Keratinocyte (primary cell): ENCODE measurements around the gene IFITM10. TPM values are rescaled to one million over a fixed set of nuclear protein-coding genes. Genes with fewer than 3 reads are reported as not detected.

Source experiments
- DNase-seq: peaks from one replicate; pipeline ENCODE4 v3.0.0-alpha.2; 2011; ENCODE audit warnings: low read depth, missing footprints, low spot score
- FAIRE-seq: peaks from 2 replicates; lab custom pipeline; 2011; peaks lifted over from hg19 to GRCh38; lab: Jason Lieb, UNC
- H2AFZ ChIP-seq: 2 replicates; pipeline ENCODE4 v1.6.0; 2012; ENCODE audit warnings: low read length, control low read depth, inconsistent platforms; ENCODE audit not compliant: control insufficient read depth
- H3K27ac ChIP-seq: 2 replicates; pipeline ENCODE4 v1.5.1; 2011; ENCODE audit warnings: low read length; ENCODE audit not compliant: control insufficient read depth, insufficient read depth
- H3K27me3 ChIP-seq: 3 replicates; pipeline ENCODE4 v1.6.0; 2011; ENCODE audit warnings: low read length; ENCODE audit not compliant: control insufficient read depth, insufficient read depth; ENCODE audit errors: extremely low read depth
- H3K36me3 ChIP-seq, 2 experiments: 2 replicates in 1 of 2; 3 replicates in 1 of 2; pipeline ENCODE4 v1.5.1; 2011; ENCODE audit warnings: low read length in 2 of 2, mild to moderate bottlenecking in 1 of 2; ENCODE audit not compliant: control insufficient read depth in 2 of 2, insufficient read depth in 2 of 2; ENCODE audit errors: extremely low read depth in 1 of 2
- H3K4me1 ChIP-seq: 3 replicates; pipeline ENCODE4 v1.5.1; 2011; ENCODE audit warnings: low read length; ENCODE audit not compliant: control insufficient read depth, insufficient read depth; ENCODE audit errors: extremely low read depth
- H3K4me2 ChIP-seq: 3 replicates; pipeline ENCODE4 v1.6.0; 2011; ENCODE audit warnings: low read depth, low read length; ENCODE audit not compliant: control insufficient read depth, insufficient read depth; ENCODE audit errors: extremely low read depth
- H3K4me3 ChIP-seq, 3 experiments: fragments of 200-600 bp in 1 of 3; sonication (generic) in 1 of 3; 2 replicates in 2 of 3; 3 replicates in 1 of 3; pipeline ENCODE4 v1.5.1; 2011 to 2016; ENCODE audit warnings: low read length in 3 of 3, mild to moderate bottlenecking in 3 of 3, control low read depth in 2 of 3, inconsistent platforms in 1 of 3, low read depth in 1 of 3, mixed read lengths in 1 of 3, mixed run types in 1 of 3, moderate library complexity in 1 of 3; ENCODE audit not compliant: control insufficient read depth in 2 of 3, insufficient read depth in 2 of 3; ENCODE audit errors: extremely low read depth in 1 of 3
- H3K79me2 ChIP-seq: 2 replicates; pipeline ENCODE4 v1.6.0; 2012; ENCODE audit warnings: low read length; ENCODE audit not compliant: control insufficient read depth, insufficient read depth
- H3K9ac ChIP-seq: 3 replicates; pipeline ENCODE4 v1.6.0; 2011; ENCODE audit warnings: low read length; ENCODE audit not compliant: control insufficient read depth, insufficient read depth; ENCODE audit errors: extremely low read depth
- H3K9me1 ChIP-seq: 3 replicates; pipeline ENCODE4 v1.6.0; 2011; ENCODE audit warnings: low read length; ENCODE audit not compliant: control insufficient read depth, insufficient read depth; ENCODE audit errors: extremely low read depth
- H3K9me3 ChIP-seq: 2 replicates; pipeline ENCODE4 v1.5.1; 2012; ENCODE audit warnings: low read depth, low read length; ENCODE audit not compliant: control insufficient read depth
- H4K20me1 ChIP-seq: 3 replicates; pipeline ENCODE4 v1.6.0; 2011; ENCODE audit warnings: low read length; ENCODE audit not compliant: control insufficient read depth, insufficient read depth; ENCODE audit errors: extremely low read depth
- EZH2 ChIP-seq: IDR thresholded peaks from one replicate; pipeline ENCODE4 v1.6.1; 2012; ENCODE audit warnings: inconsistent platforms, mild to moderate bottlenecking, low read length, moderate library complexity
- dilution Hi-C: fragments of 300-500 bp; cut with MboI; formaldehyde crosslinking; loops from one replicate; pipeline ENCODE4 v1.7.0; 2020; ENCODE audit warnings: low sequenced_read_pairs; ENCODE audit not compliant: extremely low pct_ligation_motif_present
- polyA plus RNA-seq, 5 experiments: library from polyadenylated mRNA; depleted of rRNA in 3 of 5; stranded (reverse) in 3 of 5; stranded (forward) in 1 of 5; unstranded in 1 of 5; fragments of >200 nt; gene quantifications; 1 replicate in 1 of 5; 2 replicates in 3 of 5; 3 replicates in 1 of 5; pipeline versions ENCODE4 v1.2.1 to v1.2.3, GENCODE V29; 2011 to 2012; ENCODE audit warnings: missing spikeins in 2 of 5, low read depth in 1 of 5, low replicate concordance in 1 of 5
- TF ChIP-seq, protein P1 (sequence below), 3 experiments: IDR thresholded peaks in 1 of 3; conservative IDR thresholded peaks in 1 of 3; optimal IDR thresholded peaks in 1 of 3; 2 replicates in 2 of 3; 3 replicates in 1 of 3; pipeline versions ENCODE3 to v1.5.1; 2011; ENCODE audit warnings: low read length in 3 of 3, mild to moderate bottlenecking in 3 of 3, moderate library complexity in 2 of 3, control low read depth in 1 of 3, inconsistent platforms in 1 of 3; ENCODE audit not compliant: insufficient read depth in 2 of 3; ENCODE audit errors: extremely low read depth in 1 of 3

Gene IFITM10
- polyA plus RNA-seq, 1 donor (not counting 4 experiments of a cell fraction or from before 2014, with no cell fraction given), result 0.14 TPM

- Histone ChIP-seq H2AFZ (no peak overlapping the region), H3K36me3 (peaks cover 8 to 31% of the 10 kb centered on the region in 2 experiments), H3K4me1 (peaks cover 18% of the 10 kb centered on the region), H3K4me2 (no peak overlapping the region), H4K20me1 (no peaks in the 10 kb centered on the region), H3K9me3 (no peaks in the 10 kb centered on the region), H3K9me1 (no peaks in the 10 kb centered on the region), H3K27me3 (no peaks in the 10 kb centered on the region), H3K27ac (no peak overlapping the region), H3K4me3 (no peak overlapping the region), H3K79me2 (peaks cover 4% of the 10 kb centered on the region), H3K9ac (no peak overlapping the region)
- DNase-seq (no peak), FAIRE-seq (no peak)
- TF ChIP-seq EZH2, result no peak
- TF ChIP-seq, protein P1, sequence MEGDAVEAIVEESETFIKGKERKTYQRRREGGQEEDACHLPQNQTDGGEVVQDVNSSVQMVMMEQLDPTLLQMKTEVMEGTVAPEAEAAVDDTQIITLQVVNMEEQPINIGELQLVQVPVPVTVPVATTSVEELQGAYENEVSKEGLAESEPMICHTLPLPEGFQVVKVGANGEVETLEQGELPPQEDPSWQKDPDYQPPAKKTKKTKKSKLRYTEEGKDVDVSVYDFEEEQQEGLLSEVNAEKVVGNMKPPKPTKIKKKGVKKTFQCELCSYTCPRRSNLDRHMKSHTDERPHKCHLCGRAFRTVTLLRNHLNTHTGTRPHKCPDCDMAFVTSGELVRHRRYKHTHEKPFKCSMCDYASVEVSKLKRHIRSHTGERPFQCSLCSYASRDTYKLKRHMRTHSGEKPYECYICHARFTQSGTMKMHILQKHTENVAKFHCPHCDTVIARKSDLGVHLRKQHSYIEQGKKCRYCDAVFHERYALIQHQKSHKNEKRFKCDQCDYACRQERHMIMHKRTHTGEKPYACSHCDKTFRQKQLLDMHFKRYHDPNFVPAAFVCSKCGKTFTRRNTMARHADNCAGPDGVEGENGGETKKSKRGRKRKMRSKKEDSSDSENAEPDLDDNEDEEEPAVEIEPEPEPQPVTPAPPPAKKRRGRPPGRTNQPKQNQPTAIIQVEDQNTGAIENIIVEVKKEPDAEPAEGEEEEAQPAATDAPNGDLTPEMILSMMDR (optimal IDR thresholded peaks at IDR 0.05 in 1 of 3, IDR thresholded peaks at IDR 0.05 in 1 of 3, conservative IDR thresholded peaks at IDR 0.05 in 1 of 3; ENCODE audit: extremely low read depth in 1 of 3, insufficient read depth in 2 of 3, low read length in 3 of 3), result no peak
- dilution Hi-C loops, result no loop called here
Measured at GRCh38 chr11:1759851-1760220, 9.4 kb upstream of the IFITM10 start.

GRCh38 chr11:1759151-1759850 lies 8.9 kb upstream of the IFITM10 start:
- no peak for TF ChIP-seq EZH2
- TF ChIP-seq, protein P1 (optimal IDR thresholded peaks at IDR 0.05 in 1 of 3, IDR thresholded peaks at IDR 0.05 in 1 of 3, conservative IDR thresholded peaks at IDR 0.05 in 1 of 3; ENCODE audit: extremely low read depth in 1 of 3, insufficient read depth in 2 of 3, low read length in 3 of 3), result no peak
- H3K4me2 ChIP-seq, result no peak overlapping the region
- no peaks in the 10 kb centered on the region for H4K20me1 ChIP-seq
- H3K4me3 ChIP-seq, result no peak overlapping the region
- peaks cover 8 to 32% of the 10 kb centered on the region in 2 experiments for H3K36me3 ChIP-seq
- H3K9ac ChIP-seq, result no peak overlapping the region
- H3K79me2 ChIP-seq, result peaks cover 4% of the 10 kb centered on the region
- H3K4me1 ChIP-seq, result peaks cover 14% of the 10 kb centered on the region
- H3K9me1 ChIP-seq, result no peaks in the 10 kb centered on the region
- dilution Hi-C loops, result no loop called here
- no peaks in the 10 kb centered on the region for H3K9me3 ChIP-seq
- FAIRE-seq (no peak), DNase-seq (no peak)
- H3K27ac ChIP-seq, result no peak overlapping the region
- H2AFZ ChIP-seq, result no peak overlapping the region
- H3K27me3 ChIP-seq, result no peaks in the 10 kb centered on the region
